GM23338 (cell line): ENCODE results near the gene GRID1.

Experiments used
- CREB1 ChIP-seq: fragments of 250-450 bp; sonication (Bioruptor Pico); IDR thresholded peaks from 2 replicates; pipeline ENCODE4 v1.5.0; 2020; ENCODE audit warnings: low read depth, mild to moderate bottlenecking, moderate library complexity
- CTCF ChIP-seq, 2 experiments: fragments of 200-600 bp in 1 of 2; sonication (generic) in 1 of 2; conservative IDR thresholded peaks; 2 replicates each; pipeline versions ENCODE4 v1.5.1 to v1.6.1; 2016 to 2017; ENCODE audit warnings: antibody characterized with exemption in 2 of 2, low read depth in 2 of 2, mild to moderate bottlenecking in 2 of 2, moderate library complexity in 1 of 2
- ETS1 ChIP-seq: IDR thresholded peaks from 2 replicates; pipeline ENCODE4 v1.6.1; 2016; ENCODE audit warnings: antibody characterized with exemption
- EZH2 ChIP-seq: fragments of 200-600 bp; sonication (generic); IDR thresholded peaks from one replicate; pipeline ENCODE4 v1.8.0; 2017; ENCODE audit warnings: antibody characterized with exemption, mild to moderate bottlenecking, low read depth; ENCODE audit not compliant: unreplicated experiment
- EZH2phosphoT487 ChIP-seq: fragments of 200-600 bp; sonication (generic); IDR thresholded peaks from one replicate; pipeline ENCODE4 v1.8.1; 2018; ENCODE audit warnings: antibody characterized with exemption; ENCODE audit not compliant: unreplicated experiment
- JUNB ChIP-seq: IDR thresholded peaks from one replicate; pipeline ENCODE4 v1.6.1; 2016; ENCODE audit warnings: antibody characterized with exemption; ENCODE audit not compliant: unreplicated experiment
- NANOG ChIP-seq: IDR thresholded peaks from 2 replicates; pipeline ENCODE4 v1.6.1; 2016; ENCODE audit warnings: antibody characterized with exemption, borderline replicate concordance
- POLR2AphosphoS5 ChIP-seq: IDR thresholded peaks from 2 replicates; pipeline ENCODE4 v1.6.1; 2016; ENCODE audit warnings: antibody characterized with exemption, low read depth
- REST ChIP-seq: IDR thresholded peaks from one replicate; pipeline ENCODE4 v1.6.1; 2018; ENCODE audit warnings: antibody characterized with exemption; ENCODE audit not compliant: unreplicated experiment
- STAT1 ChIP-seq: IDR thresholded peaks from one replicate; pipeline ENCODE4 v1.6.1; 2016; ENCODE audit warnings: antibody characterized with exemption; ENCODE audit not compliant: unreplicated experiment
- ZNF114 ChIP-seq: fragments of 250-450 bp; sonication (Bioruptor Pico); IDR thresholded peaks from 2 replicates; pipeline ENCODE4 v1.5.0; 2020; ENCODE audit warnings: mild to moderate bottlenecking, moderate library complexity
- ZNF331 ChIP-seq: fragments of 250-450 bp; sonication (Bioruptor Pico); IDR thresholded peaks from 2 replicates; pipeline ENCODE4 v1.5.0; 2020; ENCODE audit warnings: low read depth, mild to moderate bottlenecking, moderate library complexity
- ZNF462 ChIP-seq: fragments of 250-450 bp; sonication (Bioruptor Pico); IDR thresholded peaks from 2 replicates; pipeline ENCODE4 v1.5.0; 2020; ENCODE audit warnings: mild to moderate bottlenecking, moderate library complexity

GRCh38 chr10:86072413-86072812 is 294.2 kb downstream of the GRID1 start:
- TF ChIP-seq EZH2phosphoT487 = no peak
- no peak for TF ChIP-seq REST
- no peak for TF ChIP-seq EZH2
- TF ChIP-seq CTCF (conservative IDR thresholded peaks at IDR 0.05; ENCODE audit: low read depth in 2 of 2) = no peak
- TF ChIP-seq ZNF462 = no peak
- no peak for TF ChIP-seq NANOG
- no peak for TF ChIP-seq POLR2AphosphoS5
- no peak for TF ChIP-seq ZNF331 (CRISPR knock-in tag)
- no peak for TF ChIP-seq CREB1
- TF ChIP-seq JUNB = no peak
- no peak for TF ChIP-seq STAT1
- TF ChIP-seq ETS1 = no peak
- no peak for TF ChIP-seq ZNF114 (CRISPR knock-in tag)
